HEK293T (cell line): ENCODE measurements around the gene PLEKHG4B.
"Not testable (repeated sequence)": the region's sequence is repeated elsewhere in the genome, so short reads cannot be mapped to it uniquely, and the experiment has no call there.

Source experiments
- CTCF ChIA-PET: fragments of 350-600 bp; formaldehyde crosslinking; extraction: SDS; loops from one replicate; lab custom pipeline; 2021; ENCODE audit warnings: antibody characterized with exemption, inconsistent platforms; lab: Yijun Ruan, JAX
- POLR2A ChIA-PET: fragments of 350-600 bp; formaldehyde crosslinking; extraction: SDS; loops from one replicate; lab custom pipeline; 2020; ENCODE audit warnings: antibody characterized with exemption, inconsistent platforms; lab: Yijun Ruan, JAX
- DNase-seq: peaks from one replicate; pipeline ENCODE4 v3.0.0; 2012; ENCODE audit warnings: mixed read lengths; ENCODE audit errors: extremely low spot score
- ARNT ChIP-seq: fragments of 450-650 bp; IDR thresholded peaks from 2 replicates; pipeline ENCODE4 v1.6.1; 2017; ENCODE audit warnings: mild to moderate bottlenecking
- BHLHE40 ChIP-seq: fragments of 450-650 bp; IDR thresholded peaks from 2 replicates; pipeline ENCODE4 v1.6.1; 2016; ENCODE audit warnings: mild to moderate bottlenecking, moderate library complexity, borderline replicate concordance
- CTBP1 ChIP-seq: fragments of 450-650 bp; IDR thresholded peaks from 2 replicates; pipeline ENCODE4 v1.6.1; 2016; ENCODE audit warnings: borderline replicate concordance
- ELF4 ChIP-seq: fragments of 450-650 bp; IDR thresholded peaks from 2 replicates; pipeline ENCODE4 v1.6.1; 2017; ENCODE audit warnings: antibody characterized with exemption
- FOXA1 ChIP-seq: fragments of 450-650 bp; IDR thresholded peaks from 2 replicates; pipeline ENCODE4 v1.6.1; 2016; ENCODE audit warnings: mild to moderate bottlenecking
- FOXK2 ChIP-seq: fragments of 450-650 bp; IDR thresholded peaks from 2 replicates; pipeline ENCODE4 v1.6.1; 2016; ENCODE audit warnings: mild to moderate bottlenecking
- FOXM1 ChIP-seq: fragments of 450-650 bp; IDR thresholded peaks from 2 replicates; pipeline ENCODE4 v1.6.1; 2017; ENCODE audit warnings: mild to moderate bottlenecking, borderline replicate concordance
- HDGF ChIP-seq: fragments of 450-650 bp; IDR thresholded peaks from 2 replicates; pipeline ENCODE4 v1.6.1; 2017; ENCODE audit warnings: antibody characterized with exemption, borderline replicate concordance
- L3MBTL2 ChIP-seq: fragments of 450-650 bp; conservative IDR thresholded peaks from 2 replicates; pipeline ENCODE4 v1.6.1; 2016; ENCODE audit warnings: mild to moderate bottlenecking
- LEF1 ChIP-seq: fragments of 450-650 bp; IDR thresholded peaks from 2 replicates; pipeline ENCODE4 v1.6.1; 2017; ENCODE audit warnings: mild to moderate bottlenecking, borderline replicate concordance
- NFRKB ChIP-seq: fragments of 450-650 bp; IDR thresholded peaks from 2 replicates; pipeline ENCODE4 v1.6.1; 2016; ENCODE audit warnings: mild to moderate bottlenecking, moderate library complexity
- PKNOX1 ChIP-seq: fragments of 450-650 bp; IDR thresholded peaks from 2 replicates; pipeline ENCODE4 v1.6.1; 2016
- SP1 ChIP-seq: fragments of 450-650 bp; IDR thresholded peaks from 2 replicates; pipeline ENCODE4 v1.6.1; 2017
- SUZ12 ChIP-seq: fragments of 450-650 bp; IDR thresholded peaks from 2 replicates; pipeline ENCODE4 v1.6.1; 2016; ENCODE audit warnings: mild to moderate bottlenecking
- TARDBP ChIP-seq: fragments of 450-650 bp; IDR thresholded peaks from 2 replicates; pipeline ENCODE4 v1.6.1; 2016
- ZNF384 ChIP-seq: fragments of 450-650 bp; IDR thresholded peaks from 2 replicates; pipeline ENCODE4 v1.6.1; 2016

The PLEKHG4B gene

GRCh38 chr5:206927-207536 is 115.1 kb downstream of the PLEKHG4B start:
- TF ChIP-seq FOXM1 (no peak), ELF4 (no peak), FOXA1 (no peak), TARDBP (no peak), FOXK2 (no peak), SP1 (no peak), NFRKB (no peak), L3MBTL2 (no peak), PKNOX1 (no peak), ZNF384 (no peak), HDGF (no peak), SUZ12 (no peak), CTBP1 (no peak), BHLHE40 (no peak), LEF1 (no peak), ARNT (no peak)
- DNase-seq = no peak
- CTCF ChIA-PET = no interaction called here
- POLR2A ChIA-PET = interaction anchor here (2.3 to 2.4 kb wide), 2 partner anchors 11 to 19 kb away, joined by 6 to 9 read pairs; partner anchors contain the start of genes CCDC127 and SDHA

- CTCF ChIA-PET = interaction anchor here (1.6 kb wide), 1 partner anchor 20 kb away, joined by 4 read pairs; no protein-coding TSS in a partner anchor
- TF ChIP-seq LEF1 = no peak
- TF ChIP-seq HDGF = no peak
- TF ChIP-seq FOXK2 = no peak
- no peak for TF ChIP-seq PKNOX1
- no peak for TF ChIP-seq FOXA1
- no peak for DNase-seq
- POLR2A ChIA-PET = interaction anchor here (2.3 to 2.4 kb wide), 2 partner anchors 11 to 20 kb away, joined by 6 to 9 read pairs; partner anchors contain the start of genes CCDC127 and SDHA
These were observed 115.6 kb downstream of the PLEKHG4B start for GRCh38 chr5:207599-207998.

- TF ChIP-seq NFRKB (no peak), FOXM1 (no peak), L3MBTL2 (no peak), ZNF384 (no peak), PKNOX1 (no peak), HDGF (no peak), LEF1 (no peak), FOXA1 (no peak), ELF4 (no peak), FOXK2 (no peak)
- ChIA-PET POLR2A (interaction anchor here (2.3 to 2.4 kb wide), 2 partner anchors 10 to 21 kb away, joined by 6 to 9 read pairs; partner anchors contain the start of genes CCDC127 and SDHA), CTCF (interaction anchor here (0.6 to 1.6 kb wide), 2 partner anchors 21 to 25 kb away, joined by 4 read pairs; no protein-coding TSS in a partner anchor)
- DNase-seq = no peak
These were observed 116.6 kb downstream of the PLEKHG4B start for GRCh38 chr5:208449-209114.

- CTCF ChIA-PET = no interaction called here
- POLR2A ChIA-PET = no interaction called here
- TF ChIP-seq SP1 = no peak
- no peak for TF ChIP-seq BHLHE40
- no peak for TF ChIP-seq TARDBP
- TF ChIP-seq NFRKB = no peak
- TF ChIP-seq PKNOX1 = no peak
- no peak for TF ChIP-seq HDGF
- no peak for TF ChIP-seq FOXK2
- TF ChIP-seq FOXM1 = no peak
- TF ChIP-seq L3MBTL2 = no peak
- no peak for TF ChIP-seq LEF1
- TF ChIP-seq ZNF384 = no peak
- TF ChIP-seq SUZ12 = no peak
- no peak for TF ChIP-seq CTBP1
- no peak for TF ChIP-seq ARNT
- TF ChIP-seq FOXA1 = no peak
- TF ChIP-seq ELF4 = no peak
- DNase-seq = no peak
These were observed 121.9 kb downstream of the PLEKHG4B start for GRCh38 chr5:213803-214395.

GRCh38 chr5:215256-215655 is 123.3 kb downstream of the PLEKHG4B start:
- POLR2A ChIA-PET, CTCF ChIA-PET: not testable (repeated sequence)

GRCh38 chr5:216076-216475 is 124.1 kb downstream of the PLEKHG4B start:
- DNase-seq, CTCF ChIA-PET, POLR2A ChIA-PET: not testable (repeated sequence)

More at GRCh38 chr5:215256-215655, 123.3 kb downstream of the PLEKHG4B start:
- not testable (repeated sequence) for DNase-seq

- CTCF ChIA-PET = interaction anchor here (0.7 to 1.5 kb wide), 2 partner anchors 8 to 29 kb away, joined by 3 to 4 read pairs; no protein-coding TSS in a partner anchor
- POLR2A ChIA-PET = interaction anchor here (0.6 to 1.9 kb wide), 19 partner anchors 8 to 425 kb away, joined by 3 to 16 read pairs (median 3); partner anchors contain the start of genes LRRC14B, PDCD6 and PLEKHG4B
- DNase-seq = peak; percentile 99
These were observed 125.8 kb downstream of the PLEKHG4B start, which contains the start of the genes CCDC127 and SDHA for GRCh38 chr5:217494-218456. CCDC127 (minus strand) TSS chr5:218153; CDS start chr5:216849, 1,304 bp downstream. SDHA (plus strand) TSS chr5:218320; CDS start chr5:218356, 36 bp downstream.
